HT-29 (cell line): ENCODE measurements around the gene VGLL4. TPM values are rescaled to one million over a fixed set of nuclear protein-coding genes. Genes with fewer than 3 reads are reported as not detected.
A peak's percentile ranks its signal among the peaks of the same experiment; 100 is the strongest.
"Not testable (repeated sequence)": the region's sequence is repeated elsewhere in the genome, so short reads cannot be mapped to it uniquely, and the experiment has no call there.

Source experiments
- DNase-seq: peaks from one replicate; pipeline ENCODE4 v3.0.0-alpha.2; 2015; ENCODE audit warnings: low spot score
- total RNA-seq: library from RNA; depleted of rRNA; stranded (reverse); fragments of >200 nt; shearing (Covaris generic); gene quantifications from 2 replicates; pipeline ENCODE4 v1.2.3, GENCODE V29; 2014

Gene VGLL4
- total RNA-seq, 1 experiment from 2014 or later, result 28.4 TPM

DNA sequence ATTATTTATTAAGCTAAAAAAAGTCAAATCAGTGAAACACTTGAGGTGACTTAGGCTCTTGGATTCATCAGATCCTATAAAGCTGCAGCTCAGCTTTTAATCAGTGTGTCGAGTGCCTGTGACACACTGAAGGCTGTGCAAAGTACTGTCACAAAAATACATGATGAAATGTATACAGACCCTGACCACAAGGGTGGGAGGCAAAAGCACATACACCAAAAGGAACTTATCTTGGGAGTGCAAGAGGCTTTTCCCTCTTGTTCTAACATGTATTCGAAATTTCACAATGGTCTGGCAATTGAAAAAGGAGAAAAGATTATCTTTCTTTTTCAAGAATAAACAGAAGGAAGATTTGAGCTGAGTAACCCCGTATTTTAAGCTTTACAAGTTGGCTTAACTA, 35.9 kb downstream of the VGLL4 start:
- DNase-seq, result no peak

GRCh38 chr3:11606865-11607440, 36.8 kb downstream of the VGLL4 start:
- no peak for DNase-seq

GRCh38 chr3:11606090-11606784, 37.5 kb downstream of the VGLL4 start:
- DNase-seq, result no peak

GRCh38 chr3:11605398-11605797, 38.3 kb downstream of the VGLL4 start:
- DNase-seq, result no peak

DNA sequence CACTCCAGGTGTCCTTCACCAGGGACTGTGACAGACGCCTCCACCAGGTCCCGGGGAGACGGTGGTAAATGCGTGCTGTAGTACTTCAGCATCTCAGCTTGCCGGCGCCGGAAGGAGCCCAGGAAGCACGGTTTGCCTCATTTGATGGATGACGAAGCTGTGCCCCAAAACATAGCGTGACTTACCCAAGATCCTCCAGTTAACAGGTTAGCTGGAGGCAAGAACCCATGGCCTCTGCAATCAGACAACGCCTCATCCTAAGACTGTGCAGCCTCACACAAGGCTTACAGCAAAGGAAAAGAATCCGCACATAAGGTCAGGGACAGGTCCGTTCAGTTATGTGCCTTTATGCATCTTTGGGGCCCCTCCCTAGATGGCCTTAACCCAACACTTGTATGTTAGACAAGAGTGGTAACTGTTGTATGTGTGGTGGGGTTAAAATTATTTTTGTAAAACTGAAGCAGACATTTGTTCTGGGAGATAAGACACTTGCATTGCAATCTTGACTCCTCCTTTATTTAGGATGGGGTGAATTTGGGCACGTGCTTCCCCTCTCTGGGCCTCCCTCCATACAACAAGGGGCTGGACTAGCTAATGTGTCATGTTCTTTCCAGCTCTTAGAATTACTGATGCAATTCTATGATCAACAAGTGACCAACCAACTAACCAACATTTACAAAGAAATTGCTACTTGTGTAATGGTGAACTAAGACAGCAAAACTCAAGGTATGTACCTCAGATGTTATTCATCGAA, 39.4 kb downstream of the VGLL4 start:
- no peak for DNase-seq

DNA sequence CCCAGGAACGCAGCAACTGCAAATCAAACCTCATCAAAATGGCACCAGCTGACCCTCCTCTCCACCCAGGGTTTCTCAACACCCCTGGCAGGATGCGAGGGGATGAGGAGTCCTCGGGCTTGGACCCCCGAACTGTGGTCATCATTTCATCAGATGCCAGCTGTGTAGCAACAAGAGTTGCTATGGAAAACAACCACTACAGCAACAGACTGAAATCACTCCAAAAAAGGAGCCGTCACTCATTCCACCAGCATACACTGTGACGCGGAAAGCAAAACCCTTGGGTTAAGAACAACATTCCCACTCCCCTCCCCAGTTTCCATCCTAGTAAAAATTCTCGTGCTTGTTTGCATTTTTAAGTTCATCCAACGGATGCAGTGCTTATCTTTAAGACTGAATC, 40.1 kb downstream of the VGLL4 start:
- DNase-seq, result no peak

DNA sequence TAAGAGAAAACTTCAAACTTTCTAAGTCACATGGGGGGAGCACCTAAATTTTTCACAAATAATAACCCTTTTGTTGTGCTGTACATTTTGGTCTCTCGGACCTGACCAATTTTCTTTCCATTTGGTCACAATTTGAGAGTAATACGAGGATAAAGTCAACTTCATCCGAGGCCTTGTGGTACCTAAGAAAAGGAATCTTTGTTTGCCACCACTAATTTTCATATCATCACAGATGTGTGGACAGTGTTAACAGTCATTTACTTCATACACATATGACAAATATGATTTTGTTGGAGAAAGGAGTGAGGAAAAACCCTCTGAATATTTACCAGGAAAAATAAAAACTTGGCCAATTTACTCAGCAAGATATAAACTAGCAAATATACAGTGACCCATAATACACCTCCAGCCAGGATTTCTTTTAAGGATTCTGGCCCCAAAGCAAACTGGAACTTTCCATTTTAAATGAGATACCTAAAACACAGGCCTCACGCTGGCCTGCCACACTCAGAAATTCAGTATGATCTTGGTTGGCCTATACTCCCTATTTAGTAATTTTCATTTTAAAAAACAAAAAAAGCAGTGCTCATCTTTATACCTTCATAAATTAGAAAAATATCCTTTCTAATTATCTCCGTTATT, 40.7 kb downstream of the VGLL4 start:
- DNase-seq, result no peak

DNA sequence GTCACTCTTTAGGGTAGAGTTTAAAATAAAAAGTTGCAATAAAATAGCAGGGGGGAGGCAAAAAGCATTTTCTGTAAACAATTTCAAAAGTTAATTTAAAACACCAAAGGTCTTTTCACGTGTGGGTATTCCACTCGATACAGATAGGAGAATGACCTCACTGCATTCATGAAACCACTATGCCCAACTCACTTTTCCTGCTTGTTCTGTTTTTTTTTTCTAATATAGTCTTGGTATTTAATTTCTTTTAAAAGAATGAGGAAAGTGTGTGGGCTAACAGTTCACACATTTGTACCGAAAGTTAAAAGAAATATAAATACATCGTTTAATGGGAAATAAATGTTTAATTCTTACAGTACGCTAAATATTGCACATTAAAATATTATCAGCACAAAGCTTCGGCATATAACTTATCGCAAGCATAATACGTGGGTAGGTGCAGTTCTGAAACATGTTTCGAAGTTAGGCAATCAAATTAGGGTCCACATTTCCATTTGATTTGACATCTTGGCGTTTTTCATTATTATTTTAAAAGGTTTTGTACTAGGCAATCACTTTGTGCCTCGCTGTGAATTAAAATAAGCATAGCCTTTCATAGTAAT, 41.4 kb downstream of the VGLL4 start:
- DNase-seq, result no peak

- no peak for DNase-seq
Observed at GRCh38 chr3:11601446-11602238, 42.1 kb downstream of the VGLL4 start.

DNA sequence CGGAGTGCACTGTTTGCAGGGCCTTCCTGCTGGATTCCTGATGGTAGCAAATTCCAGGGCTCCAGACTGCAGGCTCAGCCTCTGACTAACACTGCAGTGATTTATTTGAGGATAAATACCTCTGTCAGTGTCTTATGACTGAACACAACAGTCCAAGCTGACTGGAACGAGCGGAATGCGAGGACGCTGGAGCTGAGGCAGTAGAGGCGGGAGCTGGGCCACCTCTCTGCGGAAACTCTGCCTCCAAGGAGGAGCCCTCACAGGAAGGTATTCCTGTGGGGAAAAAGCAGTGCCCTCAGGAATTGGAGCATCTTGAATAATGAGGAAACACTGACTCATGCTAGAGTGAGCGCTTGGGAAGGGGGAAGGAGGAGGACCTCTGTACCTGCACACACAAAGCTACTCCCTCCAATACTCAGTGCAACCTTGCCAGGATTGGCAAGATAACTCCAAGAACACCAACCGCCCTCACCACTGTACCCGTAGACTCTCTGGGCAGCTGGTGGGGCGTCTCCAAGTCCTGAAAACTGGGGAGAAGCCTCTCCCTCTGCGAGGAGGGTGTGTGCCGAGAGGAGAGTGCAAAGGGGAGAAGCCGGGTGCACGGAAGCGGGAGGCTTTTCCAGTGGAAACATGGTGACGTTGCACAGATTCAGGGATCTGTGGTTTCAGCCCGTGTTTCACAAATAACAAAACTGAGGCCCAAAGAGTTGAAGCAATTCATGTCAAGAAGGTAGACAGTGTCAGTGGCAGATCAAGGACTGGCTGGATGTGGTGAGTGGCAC, 43.0 kb downstream of the VGLL4 start:
- DNase-seq, result peak; percentile 71

DNA sequence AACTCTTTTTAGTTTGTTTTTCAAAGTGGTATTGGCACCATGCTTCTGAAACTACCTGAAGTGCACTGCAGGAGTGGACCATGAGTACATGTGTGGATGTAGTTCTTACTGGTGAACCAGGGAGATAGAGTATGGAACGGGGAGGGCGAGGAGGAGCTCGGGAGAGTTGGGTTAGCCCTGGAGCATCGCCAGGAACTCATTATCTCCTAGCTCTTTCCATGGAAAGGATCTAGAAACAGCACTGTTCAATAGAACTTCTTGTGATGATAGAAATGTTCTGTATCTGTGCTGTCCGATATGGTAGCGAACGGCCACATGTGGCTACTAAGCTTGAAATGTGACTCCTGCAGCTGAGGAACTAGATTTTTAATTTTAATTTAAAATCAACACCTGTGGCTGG, 47.3 kb downstream of the VGLL4 start:
- no peak for DNase-seq

DNA sequence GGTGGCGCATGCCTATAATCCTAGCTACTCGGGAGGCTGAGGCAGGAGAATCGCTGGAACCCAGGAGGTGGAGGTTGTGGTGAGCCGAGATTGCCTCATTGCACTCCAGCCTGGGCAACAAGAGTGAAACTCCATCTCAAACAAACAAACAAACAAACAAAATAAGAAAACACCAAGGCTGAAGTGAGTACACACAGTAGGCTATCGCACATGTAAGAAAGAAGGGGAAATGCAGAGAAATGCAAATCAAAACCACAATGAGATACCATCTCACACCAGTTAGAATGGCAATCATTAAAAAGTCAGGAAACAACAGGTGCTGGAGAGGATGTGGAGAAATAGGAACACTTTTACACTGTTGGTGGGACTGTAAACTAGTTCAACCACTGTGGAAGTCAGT, 48.7 kb downstream of the VGLL4 start:
- DNase-seq, result not testable (repeated sequence)

DNA sequence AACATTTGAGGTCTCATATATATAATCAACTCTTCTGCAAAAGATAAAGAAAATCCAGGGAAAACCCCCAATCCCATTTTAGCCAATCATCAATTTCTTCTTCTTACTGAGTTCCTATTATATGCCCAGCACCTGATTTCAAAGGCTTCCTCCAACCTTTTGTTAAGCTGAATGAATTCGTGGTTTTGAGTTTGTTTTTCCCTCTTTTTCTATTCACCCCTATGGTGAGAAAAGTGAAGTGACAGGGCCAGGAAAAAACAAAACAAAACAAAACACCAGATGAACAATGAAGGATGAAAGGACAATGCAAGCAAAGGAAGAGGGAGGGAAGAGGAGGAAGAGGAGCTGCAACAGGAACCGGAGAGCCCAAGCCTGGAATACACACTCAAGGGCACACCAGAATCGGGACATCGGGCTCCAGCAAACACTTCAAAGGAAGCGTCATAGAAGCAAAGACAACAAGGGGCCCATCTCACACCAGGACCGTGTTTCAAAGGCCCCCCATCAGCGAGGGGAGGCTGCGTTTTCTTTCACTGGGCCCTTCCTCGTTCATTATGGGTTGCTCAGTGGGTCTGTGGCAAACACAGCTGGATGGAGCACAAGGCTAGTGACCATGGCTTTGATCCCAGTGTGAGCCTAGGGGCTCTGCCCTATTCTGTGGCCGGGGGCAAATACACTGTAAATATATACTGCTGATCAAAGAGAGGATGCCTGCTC, 50.2 kb downstream of the VGLL4 start:
- no peak for DNase-seq

- no peak for DNase-seq
Observed at GRCh38 chr3:11592445-11593298, 51.0 kb downstream of the VGLL4 start.

DNA sequence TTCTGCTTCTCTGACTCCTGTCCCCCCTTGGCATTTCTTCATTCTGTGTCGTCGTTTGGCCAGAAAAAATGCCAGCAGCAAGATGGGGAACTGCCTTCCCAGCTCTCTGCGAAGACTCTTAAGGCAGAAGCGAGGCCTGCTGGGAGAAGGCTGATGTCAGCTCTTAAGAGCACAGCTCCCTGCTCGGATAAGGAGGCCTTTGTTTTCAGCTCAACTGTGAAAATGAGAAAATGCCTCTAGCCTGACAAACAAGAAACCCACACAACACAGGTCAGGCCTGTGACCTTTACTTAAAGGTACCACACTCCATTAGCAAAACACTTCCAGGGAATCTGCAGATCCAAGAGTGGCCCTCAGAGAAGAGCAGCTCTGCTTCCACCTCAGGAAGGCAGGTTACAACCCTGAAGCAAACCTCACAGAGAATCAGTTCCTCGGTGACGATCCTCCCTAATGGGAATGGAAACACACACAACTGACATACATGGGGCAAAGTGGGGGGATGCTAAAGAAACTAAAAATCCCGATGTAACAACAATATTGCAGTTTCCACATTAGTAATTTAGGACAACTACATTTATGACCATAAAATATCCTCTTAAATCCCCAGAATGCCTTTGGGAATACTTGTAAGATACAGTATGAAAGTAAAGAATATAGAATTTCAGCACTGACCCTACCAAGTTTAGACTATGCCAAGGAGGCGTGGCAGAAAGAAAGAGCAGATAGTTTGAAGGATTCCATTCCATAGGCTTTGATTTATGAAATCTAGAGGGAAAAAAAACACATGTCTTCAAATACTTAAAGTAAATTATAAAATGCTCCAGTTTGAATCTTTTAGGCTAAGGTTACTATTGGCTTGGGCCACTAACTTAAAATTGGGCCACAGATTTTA, 52.1 kb downstream of the VGLL4 start:
- DNase-seq, result peak; percentile 62

- DNase-seq, result no peak
Observed at GRCh38 chr3:11591002-11591355, 52.7 kb downstream of the VGLL4 start.

- DNase-seq, result no peak
Observed at GRCh38 chr3:11589706-11590105, 54.0 kb downstream of the VGLL4 start.

DNA sequence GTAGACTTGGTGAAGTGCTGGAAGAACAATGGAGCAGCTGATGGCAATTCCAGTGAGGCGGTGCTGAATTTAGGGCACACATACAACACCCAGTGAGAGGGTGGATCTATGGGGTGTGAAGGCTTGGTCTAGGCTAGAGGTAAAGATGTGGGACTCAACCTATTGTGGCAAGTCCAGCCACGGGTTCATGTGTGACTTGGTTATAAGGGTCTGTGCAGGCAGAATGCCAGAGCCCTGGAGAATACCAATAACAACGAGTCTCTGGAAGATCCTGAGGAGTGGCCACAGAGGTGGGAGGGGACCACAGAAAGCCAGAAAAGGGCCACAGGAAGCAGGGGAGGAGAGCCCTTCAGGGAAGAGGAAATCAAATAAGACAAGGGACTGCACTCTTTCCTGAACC, 55.0 kb downstream of the VGLL4 start:
- DNase-seq, result no peak
